Endothelial cell of umbilical vein (primary cell): ENCODE measurements around the gene KRT8. TPM values are rescaled to one million over a fixed set of nuclear protein-coding genes. Genes with fewer than 3 reads are reported as not detected.

Source experiments
- BruUV-seq: library from RNA; stranded (reverse); fragments of 400-500 nt; replicated peaks from 2 replicates; lab custom pipeline; 2021; lab: Mats Ljungman, UMichigan
- CTCF ChIA-PET: fragments of 300-600, 350-600 bp; sonication (Branson Sonifier 250); formaldehyde crosslinking; loops from one replicate; lab custom pipeline; 2021; ENCODE audit warnings: antibody characterized with exemption, inconsistent platforms; lab: Charles Lee
- POLR2A ChIA-PET: fragments of 300-600, 350-600 bp; sonication (Branson Sonifier 250); formaldehyde crosslinking; loops from one replicate; lab custom pipeline; 2021; ENCODE audit warnings: antibody characterized with exemption, inconsistent platforms; lab: Charles Lee
- DNase-seq: peaks from one replicate; pipeline ENCODE4 v3.0.0-alpha.2; 2011; ENCODE audit warnings: low read depth, low spot score
- FAIRE-seq: peaks from 2 replicates; lab custom pipeline; 2011; peaks lifted over from hg19 to GRCh38; lab: Jason Lieb, UNC
- H2AFZ ChIP-seq: 2 replicates; pipeline ENCODE4 v1.6.0; 2012; ENCODE audit warnings: low read depth, low read length, control low read depth, inconsistent platforms
- H3K27ac ChIP-seq: 2 replicates; pipeline ENCODE4 v1.5.1; 2011; ENCODE audit warnings: low read depth, mild to moderate bottlenecking, control low read depth, low read length, moderate library complexity; ENCODE audit not compliant: insufficient read depth
- H3K27me3 ChIP-seq, 2 experiments: 2 replicates each; pipeline versions ENCODE4 v1.6.0 to v1.6.1; 2011; ENCODE audit warnings: low read length in 2 of 2, mixed read lengths in 1 of 2; ENCODE audit not compliant: control insufficient read depth in 2 of 2, insufficient read depth in 2 of 2
- H3K36me3 ChIP-seq, 2 experiments: 2 replicates in 1 of 2; 3 replicates in 1 of 2; pipeline ENCODE4 v1.5.1; 2011; ENCODE audit warnings: low read length in 2 of 2, mild to moderate bottlenecking in 1 of 2, moderate library complexity in 1 of 2; ENCODE audit not compliant: control insufficient read depth in 2 of 2, insufficient read depth in 2 of 2; ENCODE audit errors: extremely low read depth in 1 of 2
- H3K4me1 ChIP-seq: 3 replicates; pipeline ENCODE4 v1.5.1; 2011; ENCODE audit warnings: mild to moderate bottlenecking, low read length; ENCODE audit not compliant: control insufficient read depth, insufficient read depth; ENCODE audit errors: extremely low read depth
- H3K4me2 ChIP-seq: 2 replicates; pipeline ENCODE4 v1.6.1; 2011; ENCODE audit warnings: low read length, control low read depth, mixed read lengths; ENCODE audit not compliant: insufficient read depth
- H3K4me3 ChIP-seq, 3 experiments: fragments of 200-600 bp in 1 of 3; sonication (generic), shearing (Covaris generic) in 1 of 3; replicated peaks in 1 of 3; 2 replicates each; pipeline ENCODE4 v1.5.1; 2011 to 2016; ENCODE audit warnings: control low read depth in 3 of 3, low read length in 3 of 3, mild to moderate bottlenecking in 2 of 3, inconsistent platforms in 1 of 3, low read depth in 1 of 3, moderate library complexity in 1 of 3; ENCODE audit not compliant: insufficient read depth in 1 of 3
- H3K79me2 ChIP-seq: 2 replicates; pipeline ENCODE4 v1.6.0; 2012; ENCODE audit warnings: low read length, inconsistent platforms; ENCODE audit not compliant: control insufficient read depth, insufficient read depth
- H3K9ac ChIP-seq: replicated peaks from 2 replicates; pipeline ENCODE3; 2011; ENCODE audit warnings: low read length, control low read depth; ENCODE audit not compliant: insufficient read depth; ENCODE audit errors: extremely low read depth
- H3K9me1 ChIP-seq: replicated peaks from 3 replicates; pipeline ENCODE4 v1.6.0; 2011; ENCODE audit warnings: mild to moderate bottlenecking, low read length; ENCODE audit not compliant: control insufficient read depth, insufficient read depth; ENCODE audit errors: extremely low read depth
- H3K9me3 ChIP-seq: replicated peaks from 2 replicates; pipeline ENCODE4 v1.5.1; 2012; ENCODE audit warnings: low read length, inconsistent platforms; ENCODE audit not compliant: control insufficient read depth, insufficient read depth
- H4K20me1 ChIP-seq: replicated peaks from 2 replicates; pipeline ENCODE3; 2011; ENCODE audit warnings: mild to moderate bottlenecking, low read length; ENCODE audit not compliant: control insufficient read depth, insufficient read depth; ENCODE audit errors: extremely low read depth
- EZH2 ChIP-seq: IDR thresholded peaks from 2 replicates; pipeline ENCODE4 v1.6.1; 2012; ENCODE audit warnings: borderline replicate concordance, low read depth, mild to moderate bottlenecking, moderate library complexity, low read length, inconsistent platforms; ENCODE audit not compliant: severe bottlenecking
- FOS ChIP-seq: IDR thresholded peaks from 2 replicates; pipeline ENCODE4 v1.6.1; 2011; ENCODE audit warnings: mild to moderate bottlenecking, low read length, moderate library complexity, borderline replicate concordance; ENCODE audit not compliant: insufficient read depth
- GATA2 ChIP-seq: IDR thresholded peaks from 2 replicates; pipeline ENCODE4 v1.7.0; 2011; ENCODE audit warnings: low read depth, mild to moderate bottlenecking, moderate library complexity, mixed read lengths, low read length; ENCODE audit not compliant: insufficient read length, insufficient read depth
- JUN ChIP-seq: IDR thresholded peaks from 2 replicates; pipeline ENCODE4 v1.6.1; 2011; ENCODE audit warnings: borderline replicate concordance, low read depth; ENCODE audit not compliant: insufficient read length, insufficient read depth
- MYC ChIP-seq: IDR thresholded peaks from one replicate; pipeline ENCODE4 v1.6.1; 2011; ENCODE audit warnings: mild to moderate bottlenecking, low read depth, low read length
- POLR2A ChIP-seq: IDR thresholded peaks from 2 replicates; pipeline ENCODE4 v1.6.1; 2012; ENCODE audit warnings: low read depth, mild to moderate bottlenecking, control low read depth, low read length
- POLR2AphosphoS5 ChIP-seq: IDR thresholded peaks from 2 replicates; pipeline ENCODE4 v1.6.1; 2012; ENCODE audit warnings: low read depth, mild to moderate bottlenecking, control low read depth, low read length, moderate library complexity; ENCODE audit not compliant: insufficient read depth
- dilution Hi-C: fragments of 300-500 bp; cut with MboI; formaldehyde crosslinking; loops from one replicate; pipeline ENCODE4 v1.15.0; 2019; ENCODE audit warnings: low sequenced_read_pairs; ENCODE audit not compliant: extremely low pct_ligation_motif_present
- intact Hi-C: fragments of 100-400 bp; cut with micrococcal nuclease; formaldehyde crosslinking; loops from one replicate; pipeline ENCODE4 v1.10.0; 2022
- polyA plus RNA-seq, 4 experiments: library from polyadenylated mRNA; depleted of rRNA in 3 of 4; stranded (reverse) in 3 of 4; unstranded in 1 of 4; fragments of >200 nt; gene quantifications; 2 replicates each; pipeline versions ENCODE4 v1.2.1 to v1.2.3, GENCODE V29; 2011 to 2012; ENCODE audit warnings: missing spikeins in 1 of 4
- total RNA-seq: library from RNA; stranded (reverse); gene quantifications from 2 replicates; pipeline ENCODE4 v1.2.3, GENCODE V29; 2021
- TF ChIP-seq, protein P1 (sequence below), 2 donors: IDR thresholded peaks; 1 replicate in 1 of 2; 2 replicates in 1 of 2; pipeline ENCODE4 v1.5.1; 2011; ENCODE audit warnings: low read length in 2 of 2, mild to moderate bottlenecking in 2 of 2, moderate library complexity in 2 of 2, control low read depth in 1 of 2, inconsistent platforms in 1 of 2, low read depth in 1 of 2; ENCODE audit not compliant: insufficient read depth in 1 of 2; ENCODE audit errors: extremely low read depth in 1 of 2
- TF ChIP-seq, protein P2 (sequence below): IDR thresholded peaks from 2 replicates; pipeline ENCODE4 v1.6.1; 2011; ENCODE audit not compliant: insufficient read depth, insufficient read length

The KRT8 gene
- total and polyA plus RNA-seq, 2 donors (not counting 3 experiments of a cell fraction or from before 2014, with no cell fraction given): 23.5 to 31.7 TPM

DNA sequence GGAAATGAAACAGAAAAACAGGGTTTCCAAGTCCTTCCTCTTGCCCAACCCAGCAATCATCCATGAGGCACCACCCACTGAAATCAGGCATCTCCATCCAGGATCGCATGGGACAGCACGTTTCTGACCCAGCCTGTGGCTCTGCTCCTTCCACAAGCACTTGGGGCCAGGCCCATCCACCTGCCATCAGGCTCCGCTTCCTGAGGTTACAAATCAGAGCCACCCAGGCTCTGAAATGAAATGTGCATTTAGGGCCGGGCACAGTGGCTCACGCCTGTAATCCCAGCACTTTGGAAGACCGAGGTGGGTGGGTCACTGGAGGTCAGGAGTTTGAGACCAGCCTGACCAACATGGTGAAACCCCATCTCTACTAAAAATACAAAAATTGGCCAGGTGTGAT lies 55.4 kb downstream of the KRT8 start:
- Histone ChIP-seq H3K9me1 (no peaks in the 10 kb centered on the region), H3K4me1 (no peaks in the 10 kb centered on the region), H4K20me1 (no peaks in the 10 kb centered on the region), H3K9me3 (no peaks in the 10 kb centered on the region), H3K4me2 (no peak overlapping the region), H3K36me3 (no peaks in the 10 kb centered on the region), H3K79me2 (no peaks in the 10 kb centered on the region), H3K27ac (no peak overlapping the region), H3K4me3 (no peak overlapping the region), H3K9ac (no peak overlapping the region), H3K27me3 (peaks cover 5% of the 10 kb centered on the region in 2 experiments), H2AFZ (no peak overlapping the region)
- no peak for FAIRE-seq
- ChIA-PET POLR2A (no interaction called here), CTCF (interaction anchor here (1.1 kb wide), 1 partner anchor 16 kb away, joined by 4 read pairs; no protein-coding TSS in a partner anchor)
- intact Hi-C loops (no loop called here), dilution Hi-C loops (no loop called here)
- no peak for TF ChIP-seq MYC
- no peak for TF ChIP-seq JUN
- TF ChIP-seq FOS: no peak
- TF ChIP-seq, protein P1, sequence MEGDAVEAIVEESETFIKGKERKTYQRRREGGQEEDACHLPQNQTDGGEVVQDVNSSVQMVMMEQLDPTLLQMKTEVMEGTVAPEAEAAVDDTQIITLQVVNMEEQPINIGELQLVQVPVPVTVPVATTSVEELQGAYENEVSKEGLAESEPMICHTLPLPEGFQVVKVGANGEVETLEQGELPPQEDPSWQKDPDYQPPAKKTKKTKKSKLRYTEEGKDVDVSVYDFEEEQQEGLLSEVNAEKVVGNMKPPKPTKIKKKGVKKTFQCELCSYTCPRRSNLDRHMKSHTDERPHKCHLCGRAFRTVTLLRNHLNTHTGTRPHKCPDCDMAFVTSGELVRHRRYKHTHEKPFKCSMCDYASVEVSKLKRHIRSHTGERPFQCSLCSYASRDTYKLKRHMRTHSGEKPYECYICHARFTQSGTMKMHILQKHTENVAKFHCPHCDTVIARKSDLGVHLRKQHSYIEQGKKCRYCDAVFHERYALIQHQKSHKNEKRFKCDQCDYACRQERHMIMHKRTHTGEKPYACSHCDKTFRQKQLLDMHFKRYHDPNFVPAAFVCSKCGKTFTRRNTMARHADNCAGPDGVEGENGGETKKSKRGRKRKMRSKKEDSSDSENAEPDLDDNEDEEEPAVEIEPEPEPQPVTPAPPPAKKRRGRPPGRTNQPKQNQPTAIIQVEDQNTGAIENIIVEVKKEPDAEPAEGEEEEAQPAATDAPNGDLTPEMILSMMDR (IDR thresholded peaks at IDR 0.05; ENCODE audit: extremely low read depth in 1 of 2, insufficient read depth in 1 of 2, low read depth in 1 of 2, low read length in 2 of 2): no peak
- TF ChIP-seq POLR2A: no peak
- TF ChIP-seq GATA2: no peak
- no peak for TF ChIP-seq EZH2
- no peak for TF ChIP-seq POLR2AphosphoS5
- TF ChIP-seq, protein P2, sequence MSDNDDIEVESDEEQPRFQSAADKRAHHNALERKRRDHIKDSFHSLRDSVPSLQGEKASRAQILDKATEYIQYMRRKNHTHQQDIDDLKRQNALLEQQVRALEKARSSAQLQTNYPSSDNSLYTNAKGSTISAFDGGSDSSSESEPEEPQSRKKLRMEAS: no peak
- BruUV-seq: no TSS peak
- DNase-seq: no peak
